Measurements from ENCODE around the gene GRK5. TPM values are rescaled to one million over a fixed set of nuclear protein-coding genes. Genes with fewer than 3 reads are reported as not detected.

Gene GRK5
- total RNA-seq, 2 donors from 2014 or later = 9.1 to 11.9 TPM

- H3K27me3 Mint-ChIP-seq (ENCODE audit: insufficient read depth) = no peaks in the 10 kb centered on the region
- no peak overlapping the region for H3K27ac ChIP-seq (ENCODE audit: low read depth, low read length)
- no peak overlapping the region for H3K9ac ChIP-seq (ENCODE audit: extremely low read depth, low read length, poor library complexity, severe bottlenecking)
- no peaks in the 10 kb centered on the region for H3K27me3 ChIP-seq (ENCODE audit: control insufficient read depth, insufficient read depth, low read length, poor library complexity, severe bottlenecking)
- no peak for TF ChIP-seq CTCF (conservative IDR thresholded peaks at IDR 0.05)
- H3K36me3 ChIP-seq (ENCODE audit: control insufficient read depth, insufficient read depth, low read length) = no peaks in the 10 kb centered on the region
- H3K4me1 ChIP-seq (ENCODE audit: control insufficient read depth, insufficient read depth, low read length) = no peaks in the 10 kb centered on the region
- H3K36me3 Mint-ChIP-seq (ENCODE audit: low read depth) = no peaks in the 10 kb centered on the region
- no peak overlapping the region for H3K4me3 ChIP-seq (ENCODE audit: low read length)
- DNase-seq = no peak
- no peaks in the 10 kb centered on the region for H3K9me3 ChIP-seq (ENCODE audit: control insufficient read depth, low read length)
- H3K9me3 Mint-ChIP-seq = no peaks in the 10 kb centered on the region
- H3K4me1 Mint-ChIP-seq = peaks cover 5% of the 10 kb centered on the region
- H3K27ac Mint-ChIP-seq = no peak overlapping the region
- H3K4me3 Mint-ChIP-seq = no peak overlapping the region
- WGBS, 2 experiments (ENCODE audit: insufficient coverage in 1 of 2, insufficient read length in 1 of 2) = 91% methylated on average over 5 to 8 of the region's 8 CpGs
Observed at GRCh38 chr10:119405520-119405807, 198.1 kb downstream of the GRK5 start.

DNA sequence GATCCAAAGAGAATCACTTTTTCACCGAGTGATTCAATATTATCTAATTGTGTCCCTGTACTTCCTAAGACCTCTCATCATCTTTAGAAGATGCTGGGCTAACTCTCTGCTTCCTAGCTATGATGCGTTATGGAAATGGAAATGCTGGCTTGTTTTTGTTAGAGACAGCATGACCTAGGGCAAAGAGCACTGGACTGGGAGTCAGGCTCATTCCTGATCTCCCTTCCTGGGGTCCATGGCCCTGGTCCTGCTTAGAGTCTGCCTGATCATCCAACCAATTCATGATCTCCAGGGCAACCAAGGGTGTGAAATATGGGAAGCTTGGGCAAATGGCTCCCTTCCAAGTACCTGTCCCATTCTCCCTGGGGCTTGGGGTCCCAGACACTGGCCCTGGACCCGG lies 198.8 kb downstream of the GRK5 start:
- H3K4me1 Mint-ChIP-seq = peaks cover 5% of the 10 kb centered on the region
- Histone ChIP-seq H3K4me1 (ENCODE audit: control insufficient read depth, insufficient read depth, low read length) (no peaks in the 10 kb centered on the region), H3K9ac (ENCODE audit: extremely low read depth, low read length, poor library complexity, severe bottlenecking) (no peak overlapping the region), H3K27ac (ENCODE audit: low read depth, low read length) (no peak overlapping the region), H3K9me3 (ENCODE audit: control insufficient read depth, low read length) (no peaks in the 10 kb centered on the region), H3K27me3 (ENCODE audit: control insufficient read depth, insufficient read depth, low read length, poor library complexity, severe bottlenecking) (no peaks in the 10 kb centered on the region), H3K4me3 (ENCODE audit: low read length) (no peak overlapping the region), H3K36me3 (ENCODE audit: control insufficient read depth, insufficient read depth, low read length) (no peaks in the 10 kb centered on the region)
- H3K27me3 Mint-ChIP-seq (ENCODE audit: insufficient read depth) = no peaks in the 10 kb centered on the region
- WGBS, 2 experiments (ENCODE audit: insufficient coverage in 1 of 2, insufficient read length in 1 of 2) = 93 to 97% methylated on average over 3 of the region's 3 CpGs
- no peak overlapping the region for H3K27ac Mint-ChIP-seq
- no peaks in the 10 kb centered on the region for H3K36me3 Mint-ChIP-seq (ENCODE audit: low read depth)
- H3K9me3 Mint-ChIP-seq = no peaks in the 10 kb centered on the region
- no peak for TF ChIP-seq CTCF (conservative IDR thresholded peaks at IDR 0.05)
- no peak for DNase-seq
- no peak overlapping the region for H3K4me3 Mint-ChIP-seq

DNA sequence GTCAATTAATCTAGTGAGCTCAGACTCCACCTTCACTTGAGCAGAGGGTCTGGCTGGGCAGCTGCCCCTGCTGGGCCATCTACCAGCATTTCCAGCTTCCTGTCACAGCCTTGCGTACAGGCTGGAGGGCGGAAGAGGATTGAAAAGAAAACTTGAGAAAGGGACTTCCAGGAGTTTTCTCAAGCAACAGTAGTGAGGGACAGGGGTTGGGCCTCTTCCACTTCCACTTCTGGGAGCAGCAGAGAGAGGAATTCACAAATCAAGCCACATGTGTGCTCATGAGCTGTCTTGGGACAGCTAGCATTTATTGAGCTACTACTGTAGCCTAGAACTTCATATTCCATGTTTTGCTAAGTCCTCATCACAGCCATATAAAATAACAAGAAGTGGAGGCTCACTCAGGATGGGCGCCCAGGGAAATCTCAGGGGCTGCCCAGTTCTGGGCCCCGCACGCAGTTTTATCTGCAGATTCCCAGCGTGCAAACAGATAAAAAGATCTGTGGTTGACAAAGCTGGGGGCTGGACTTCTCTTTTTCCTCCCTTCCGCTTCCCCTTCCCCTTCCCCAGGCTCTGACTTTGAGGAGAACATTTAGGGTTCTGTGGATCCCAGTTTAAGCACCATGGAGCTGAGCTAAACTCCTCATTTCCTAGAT lies 199.4 kb downstream of the GRK5 start:
- H3K4me1 ChIP-seq (ENCODE audit: control insufficient read depth, insufficient read depth, low read length) = no peaks in the 10 kb centered on the region
- no peak overlapping the region for H3K27ac ChIP-seq (ENCODE audit: low read depth, low read length)
- no peak for TF ChIP-seq CTCF (conservative IDR thresholded peaks at IDR 0.05)
- H3K4me3 Mint-ChIP-seq = no peak overlapping the region
- DNase-seq = no peak
- no peaks in the 10 kb centered on the region for H3K9me3 ChIP-seq (ENCODE audit: control insufficient read depth, low read length)
- 94 to 100% methylated on average over 5 to 7 of the region's 7 CpGs for WGBS, 2 experiments (ENCODE audit: insufficient coverage in 1 of 2, insufficient read length in 1 of 2)
- no peaks in the 10 kb centered on the region for H3K27me3 ChIP-seq (ENCODE audit: control insufficient read depth, insufficient read depth, low read length, poor library complexity, severe bottlenecking)
- no peaks in the 10 kb centered on the region for H3K36me3 Mint-ChIP-seq (ENCODE audit: low read depth)
- H3K36me3 ChIP-seq (ENCODE audit: control insufficient read depth, insufficient read depth, low read length) = no peaks in the 10 kb centered on the region
- peak overlapping the region; percentile 30 for H3K27ac Mint-ChIP-seq
- H3K4me1 Mint-ChIP-seq = peaks cover 5% of the 10 kb centered on the region
- no peaks in the 10 kb centered on the region for H3K27me3 Mint-ChIP-seq (ENCODE audit: insufficient read depth)
- H3K9ac ChIP-seq (ENCODE audit: extremely low read depth, low read length, poor library complexity, severe bottlenecking) = no peak overlapping the region
- H3K4me3 ChIP-seq (ENCODE audit: low read length) = no peak overlapping the region
- no peaks in the 10 kb centered on the region for H3K9me3 Mint-ChIP-seq

Measured in endodermal cell (in vitro differentiated cells).